HG03565 (cell line): ENCODE data around the gene GDPD5.
A peak's percentile ranks its signal among the peaks of the same experiment; 100 is the strongest.
"Not testable (repeated sequence)": the region's sequence is repeated elsewhere in the genome, so short reads cannot be mapped to it uniquely, and the experiment has no call there.

Source experiments
- ATAC-seq: cut with Tn5 transposase; IDR thresholded peaks from one replicate; pipeline ENCODE4 v1.9.1; 2021; ENCODE audit warnings: mild to moderate bottlenecking, moderate library complexity; ENCODE audit not compliant: unreplicated experiment

GDPD5 gene

DNA sequence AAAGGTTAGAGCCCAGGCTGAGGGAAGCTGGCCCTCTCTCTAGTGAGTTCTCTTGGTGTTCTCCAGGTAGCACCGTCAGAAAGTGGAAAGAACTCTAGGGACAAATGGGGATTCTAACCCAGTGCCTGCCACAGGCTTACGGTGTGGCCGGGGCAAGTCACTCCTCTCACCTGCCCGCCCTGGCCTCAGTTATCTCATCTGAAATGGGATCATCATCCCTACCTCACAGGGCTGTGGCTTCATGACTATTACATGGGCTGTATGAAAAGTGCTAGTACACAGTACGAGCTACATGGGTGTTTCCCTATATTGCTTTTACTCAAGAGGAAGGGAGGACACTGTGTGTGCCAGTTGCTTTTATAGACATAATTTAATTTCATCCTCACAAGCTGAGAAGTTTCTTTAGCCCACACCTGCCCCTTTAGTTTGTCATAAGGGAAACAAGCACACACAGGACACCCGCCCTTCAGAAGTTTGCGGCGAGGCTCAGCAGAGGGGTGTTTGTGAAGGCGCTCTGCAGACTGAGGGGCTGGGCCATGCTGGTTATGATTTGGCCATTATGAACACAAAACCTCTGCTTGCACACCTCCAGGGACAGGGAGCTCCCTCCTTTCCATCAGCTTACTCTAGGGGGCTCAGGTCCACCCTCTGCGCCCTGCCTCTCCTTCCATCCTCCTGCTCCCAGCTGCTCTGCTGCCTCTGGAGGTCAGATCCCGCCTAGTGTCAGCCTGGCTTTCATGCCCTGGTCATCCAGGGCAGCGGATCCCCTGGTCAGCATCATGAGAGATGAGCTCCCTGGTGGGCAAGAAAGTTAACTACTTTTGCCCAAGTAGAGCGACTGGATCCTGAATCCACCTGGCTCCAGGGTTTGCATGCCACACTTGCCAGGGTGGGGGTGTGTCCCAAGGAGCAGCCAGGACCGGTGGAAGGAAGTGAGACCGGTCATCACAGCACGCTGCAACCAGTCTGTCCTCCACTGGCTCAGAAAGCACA is 93.9 kb downstream of the GDPD5 start:
- no peak for ATAC-seq

DNA sequence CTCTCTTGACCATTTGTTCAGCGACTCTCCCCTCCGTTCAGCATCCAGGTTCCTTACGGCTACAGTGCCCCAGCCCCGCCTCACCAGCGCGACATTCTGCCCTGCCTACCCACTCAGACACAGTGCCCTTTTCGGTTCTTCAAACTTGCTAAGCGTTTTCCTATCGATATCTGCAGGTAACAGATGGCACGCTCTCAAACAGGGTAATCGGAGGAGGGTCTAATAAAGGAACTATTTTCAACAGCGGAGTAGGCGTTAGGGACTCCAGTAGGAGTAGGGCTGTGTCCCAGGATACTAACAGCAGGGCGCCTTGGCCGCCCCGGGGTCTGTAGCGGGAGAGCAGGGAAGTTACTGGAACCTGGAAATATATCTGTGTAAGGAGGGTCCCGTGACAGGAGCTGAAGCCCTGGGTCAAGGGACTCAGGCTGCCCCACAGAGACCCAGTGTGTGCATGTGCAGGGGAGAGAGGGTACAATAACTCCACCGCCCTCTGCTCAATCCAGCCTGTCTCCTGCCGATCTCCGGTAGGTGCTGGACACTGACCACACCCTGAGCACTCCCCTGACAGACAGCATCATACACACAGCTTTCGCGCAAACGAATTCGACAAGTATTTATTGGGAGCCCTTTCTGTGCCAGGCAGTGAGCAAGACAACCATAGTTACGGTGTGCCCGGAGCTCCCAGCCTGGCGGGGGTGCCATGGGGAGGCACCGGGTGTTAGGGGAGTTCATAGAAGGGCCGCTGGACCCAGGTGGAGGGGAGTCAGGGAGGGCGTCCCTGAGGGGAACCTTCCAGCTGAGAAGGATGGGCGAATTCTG is 94.8 kb downstream of the GDPD5 start:
- ATAC-seq = no peak

DNA sequence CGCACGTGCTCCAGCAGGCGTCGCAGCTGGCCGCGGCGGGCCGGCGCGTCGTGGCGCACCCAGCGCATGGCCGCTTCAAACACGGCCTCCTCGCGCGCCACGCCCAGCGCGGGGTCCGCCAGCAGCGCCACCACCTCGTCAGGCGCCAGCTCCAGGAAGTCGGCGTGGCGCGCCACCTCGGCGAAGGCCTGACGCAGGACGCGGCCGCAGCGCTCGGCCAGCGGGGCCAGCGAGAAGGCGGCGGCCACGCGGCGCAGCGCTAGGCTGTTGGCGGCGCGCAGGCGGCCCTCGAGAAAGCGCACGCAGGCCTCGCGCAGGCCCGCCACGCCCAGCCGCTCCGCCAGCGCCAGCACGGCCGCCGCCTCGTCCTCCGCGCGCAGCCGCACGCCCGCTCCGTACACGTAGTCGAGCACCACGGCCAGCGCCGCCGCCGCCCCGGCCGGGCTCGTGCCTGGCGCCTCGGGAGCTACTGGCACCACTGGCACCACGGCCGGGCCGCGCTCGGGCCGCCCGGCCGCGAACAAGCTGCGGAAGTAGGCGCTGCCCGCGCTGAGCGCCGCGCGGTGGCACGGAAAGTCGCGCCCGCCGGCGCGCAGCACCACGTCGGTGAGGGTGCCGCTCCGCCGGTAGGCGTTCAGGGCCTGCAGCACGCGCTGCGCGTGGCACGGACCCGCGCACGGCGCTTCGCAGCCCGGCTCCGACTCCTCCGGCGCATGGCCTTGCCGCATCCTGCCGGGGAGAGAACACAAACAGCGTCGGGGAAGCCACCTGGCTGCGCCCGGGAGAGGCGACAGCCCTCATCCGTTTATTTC is 95.6 kb downstream of the GDPD5 start:
- ATAC-seq = peak; percentile 42

DNA sequence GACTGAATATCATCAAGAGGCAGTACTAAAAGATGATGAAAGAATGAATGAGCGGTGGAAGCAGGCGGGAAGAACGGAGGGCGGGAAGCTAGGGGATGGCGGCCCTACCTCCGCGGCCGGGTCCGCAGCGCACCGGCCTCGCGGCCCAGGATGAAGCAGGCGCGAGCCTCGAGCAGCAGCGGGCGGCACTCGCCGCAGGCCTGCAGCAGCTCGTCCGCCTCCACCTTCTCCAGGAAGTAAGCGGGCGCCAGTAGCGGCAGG is 96.2 kb downstream of the GDPD5 start:
- ATAC-seq = no peak

DNA sequence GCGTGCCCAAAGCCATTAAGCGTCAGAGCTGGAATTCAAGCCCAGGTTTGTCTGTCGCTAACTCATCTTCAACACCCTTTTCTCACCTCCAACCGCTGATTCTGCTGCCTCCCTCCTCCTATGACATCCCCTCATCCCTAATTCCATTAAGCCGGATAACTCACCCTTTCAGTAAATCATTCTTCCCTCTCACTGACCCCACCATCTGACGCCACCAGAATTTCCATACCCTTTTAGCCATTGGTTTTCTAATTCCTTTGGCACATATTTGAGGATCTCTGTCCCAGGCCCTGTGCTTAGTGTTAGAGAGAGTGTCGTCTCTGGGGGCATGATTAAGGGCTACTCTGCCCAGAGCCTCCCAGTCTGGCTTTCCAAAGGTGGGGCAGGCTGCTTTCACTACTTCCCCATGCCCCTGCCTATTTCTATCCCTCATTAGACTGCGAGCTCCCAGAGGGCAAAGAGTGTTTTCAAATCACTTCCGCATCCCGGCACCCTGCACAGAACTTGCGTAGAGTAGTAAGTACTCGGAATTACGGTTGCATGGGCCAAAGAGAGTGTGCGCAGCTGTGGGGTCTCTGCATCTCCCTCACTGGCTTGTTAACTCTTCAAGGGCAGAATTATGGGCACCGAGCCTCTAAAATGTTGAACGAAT is 96.6 kb downstream of the GDPD5 start:
- ATAC-seq = no peak

DNA sequence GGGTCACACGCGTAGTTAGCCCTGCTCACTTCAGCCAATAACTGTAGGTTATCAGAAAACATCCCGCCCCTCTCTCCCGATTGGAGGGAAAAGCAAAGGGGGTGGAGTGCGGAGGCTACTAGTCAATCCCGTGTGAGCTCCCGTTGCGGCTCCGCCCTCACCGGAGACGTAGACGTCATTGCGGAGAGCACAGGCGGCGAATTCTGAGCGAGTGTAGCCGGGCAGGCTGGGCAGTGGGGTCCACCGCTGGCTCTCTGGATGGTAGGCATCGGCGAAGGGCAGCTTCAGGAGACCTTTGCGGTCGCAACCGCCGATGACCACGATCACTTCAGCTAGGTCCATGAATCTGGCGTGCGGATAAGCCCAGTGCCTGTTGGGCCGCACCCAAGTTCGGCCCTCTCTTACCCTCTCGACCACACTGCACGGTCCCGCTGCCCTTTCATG is 97.4 kb downstream of the GDPD5 start:
- no peak for ATAC-seq

DNA sequence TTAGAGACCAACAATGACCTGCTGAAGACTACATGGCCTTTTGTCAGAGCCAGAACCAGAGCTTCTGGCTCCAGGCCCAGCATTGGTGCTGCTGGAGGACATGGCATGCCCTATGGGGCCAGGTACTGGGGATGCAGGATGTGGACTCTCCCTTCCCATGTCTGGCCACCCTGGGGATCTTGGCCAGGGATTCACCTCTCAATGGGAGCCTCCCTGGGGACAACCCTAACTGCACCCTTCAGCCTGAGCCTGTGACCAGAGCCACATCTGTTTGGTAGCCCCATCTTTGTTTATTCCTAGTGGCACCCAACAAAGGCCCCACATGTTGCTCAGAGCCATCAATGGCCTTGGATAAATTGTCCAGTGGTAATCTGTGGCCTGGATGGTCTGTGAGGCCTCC is 98.6 kb downstream of the GDPD5 start:
- ATAC-seq = no peak

DNA sequence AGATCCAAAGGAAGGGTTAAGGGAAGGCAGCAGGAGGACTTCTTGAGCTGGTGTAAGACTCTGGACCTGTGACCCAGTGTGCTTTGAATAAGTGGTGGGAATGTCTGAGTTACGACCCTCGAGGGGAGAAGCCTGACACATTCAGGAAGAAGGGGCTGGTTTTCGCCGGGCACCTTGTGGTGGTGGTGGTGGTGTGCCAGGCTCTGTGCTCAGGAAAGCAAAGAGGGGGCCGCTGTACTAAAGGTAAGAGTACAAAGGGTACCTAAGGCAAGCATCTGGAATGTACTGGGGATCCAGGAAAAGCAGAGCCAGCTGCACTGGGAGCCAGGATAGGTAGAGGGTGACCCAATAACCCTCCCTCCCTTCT is 99.0 kb downstream of the GDPD5 start:
- no peak for ATAC-seq

DNA sequence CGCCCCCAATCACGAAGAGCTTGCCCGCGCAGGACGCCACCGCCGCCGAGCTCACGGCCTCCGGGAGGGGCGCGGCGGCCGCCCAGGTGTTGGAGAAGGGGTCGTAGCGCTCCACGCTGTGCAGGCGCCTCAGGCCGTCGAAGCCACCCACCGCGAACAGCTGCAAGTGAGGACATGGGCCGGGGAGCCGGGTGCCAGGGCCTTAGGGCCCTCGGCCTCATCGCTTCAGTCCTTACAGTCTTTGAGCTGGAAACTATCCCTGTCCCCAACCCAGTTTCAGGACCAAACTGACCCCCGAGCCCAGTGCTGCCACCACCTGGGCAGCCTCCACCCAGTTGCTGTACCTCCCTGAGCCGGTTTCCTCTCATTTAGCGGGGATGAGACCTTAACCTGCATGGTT is 100.3 kb downstream of the GDPD5 start:
- no peak for ATAC-seq

DNA sequence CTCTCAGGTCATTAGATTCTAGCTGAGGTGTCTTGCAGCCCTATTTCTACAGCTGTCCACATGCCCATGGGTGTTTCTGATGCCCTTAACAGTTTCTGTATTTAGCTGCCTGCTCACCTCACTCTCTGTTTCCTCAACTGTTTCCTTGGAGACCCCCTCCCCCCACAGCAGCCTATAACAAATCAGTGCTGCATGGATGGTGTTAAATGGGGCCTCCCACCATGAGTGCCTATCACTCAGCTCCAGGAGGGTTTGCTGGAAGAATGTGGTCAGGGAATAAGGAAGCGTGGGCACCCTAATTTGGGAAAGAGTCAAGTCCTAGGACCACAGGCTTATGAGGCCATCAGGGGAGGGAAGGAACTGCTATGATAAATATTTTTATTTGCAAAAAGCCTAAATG is 101.3 kb downstream of the GDPD5 start:
- ATAC-seq = no peak

DNA sequence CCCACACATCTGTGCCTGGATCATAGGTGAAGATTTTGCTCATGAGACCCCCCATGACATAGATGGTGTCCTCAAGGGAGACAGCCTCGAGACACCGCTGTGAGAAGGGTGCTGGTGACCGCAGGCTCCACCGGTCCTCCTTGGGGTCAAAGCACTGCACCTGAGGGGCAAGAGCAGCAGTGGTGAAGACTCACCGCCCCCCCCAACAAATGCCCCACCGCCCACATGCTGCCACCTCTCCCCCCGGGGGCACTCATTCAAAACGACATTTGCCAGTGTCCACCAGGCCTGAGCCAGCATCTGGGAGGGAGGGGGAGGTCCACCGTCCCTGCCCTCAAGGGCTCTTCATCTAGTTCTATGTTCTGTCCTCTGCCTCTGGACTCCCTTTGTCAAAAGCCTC is 102.0 kb downstream of the GDPD5 start:
- no peak for ATAC-seq

DNA sequence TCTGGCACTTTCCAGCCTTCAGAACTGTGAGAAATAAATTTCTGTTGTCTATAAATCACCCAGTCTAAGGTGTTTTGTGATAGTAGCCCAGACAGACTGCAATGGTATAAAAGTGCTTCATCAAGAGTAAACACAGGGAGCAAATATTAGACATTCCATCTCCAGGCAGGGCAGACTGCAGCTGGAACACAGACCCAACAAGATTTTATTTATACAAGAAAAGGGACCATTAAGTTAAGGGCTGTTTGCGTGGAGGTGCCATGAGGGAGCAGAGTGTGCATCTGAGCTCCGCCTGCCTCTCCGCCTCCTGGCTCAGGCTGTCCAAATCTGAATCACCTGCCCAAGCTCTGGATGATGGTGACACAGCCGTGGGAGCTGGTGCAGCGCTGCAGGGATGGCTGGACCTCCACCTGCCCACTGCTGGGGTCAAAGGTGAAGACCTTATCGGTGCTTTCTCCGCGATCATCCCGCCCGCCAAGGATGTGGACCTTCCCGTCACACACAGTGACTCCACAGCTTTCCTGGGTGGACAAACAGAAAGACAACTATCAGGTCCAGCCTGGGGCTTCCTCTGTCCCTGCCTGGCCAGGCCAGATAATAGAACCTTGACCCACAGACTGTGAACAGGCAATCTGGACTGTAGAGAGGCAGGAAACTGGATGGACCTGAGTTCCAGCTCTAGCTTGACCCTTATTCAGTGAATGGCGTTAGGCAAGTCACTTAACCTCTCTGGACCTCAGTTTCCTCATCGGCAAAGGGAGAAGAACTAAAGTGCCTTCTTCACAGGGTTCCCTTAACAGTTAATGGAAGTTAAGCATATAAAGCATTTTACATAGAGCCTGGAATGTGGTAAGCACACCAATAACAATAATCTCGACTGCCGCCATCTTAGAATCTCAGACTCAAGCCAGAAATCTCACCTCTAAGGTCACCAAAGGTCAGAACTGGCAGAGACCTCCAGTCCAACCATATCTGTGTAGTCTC is 103.2 kb downstream of the GDPD5 start:
- no peak for ATAC-seq

DNA sequence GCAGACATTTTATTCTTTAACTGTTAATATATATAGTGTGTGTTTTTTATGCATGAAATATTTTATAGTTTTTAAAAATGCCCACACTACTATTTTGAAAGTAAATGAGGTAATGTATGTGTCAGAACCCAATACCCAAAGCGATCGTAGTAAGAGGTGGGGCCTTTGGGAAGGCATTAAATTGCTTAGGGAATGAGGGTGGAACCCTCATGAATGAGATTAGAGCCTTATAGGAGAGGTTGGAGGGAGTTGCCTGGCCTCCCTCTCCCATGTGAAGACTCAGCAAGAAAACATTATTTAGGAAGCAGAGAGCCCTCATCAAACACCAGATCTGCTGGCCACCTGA is 103.9 kb downstream of the GDPD5 start:
- no peak for ATAC-seq

DNA sequence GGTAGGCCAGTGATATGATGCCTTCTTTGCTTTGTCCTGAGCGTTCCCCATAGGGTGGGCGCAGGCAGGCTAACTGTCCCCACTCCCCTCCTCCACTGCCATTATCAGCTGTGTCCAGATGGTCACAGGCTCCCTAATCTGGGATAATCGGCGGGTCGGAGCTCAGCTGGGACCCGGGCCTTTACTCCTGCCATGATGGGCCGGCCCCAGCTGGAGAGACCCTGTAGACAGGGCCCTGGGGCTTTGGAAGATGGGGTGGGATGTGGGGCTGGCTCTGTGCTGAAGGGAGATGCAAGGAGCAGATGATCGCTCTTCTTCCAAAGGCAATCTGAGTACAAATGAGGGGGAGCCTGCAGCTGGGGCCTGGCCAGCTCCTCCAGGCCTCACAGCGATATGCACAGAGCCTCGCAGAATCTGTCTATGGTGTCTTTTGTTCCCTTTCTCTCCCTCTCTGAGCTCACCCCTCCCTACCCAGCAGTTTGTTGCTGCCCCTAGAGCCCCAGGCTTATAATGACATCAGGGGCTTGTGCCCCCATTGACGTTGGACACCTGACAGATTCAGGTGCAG is 104.6 kb downstream of the GDPD5 start:
- no peak for ATAC-seq

DNA sequence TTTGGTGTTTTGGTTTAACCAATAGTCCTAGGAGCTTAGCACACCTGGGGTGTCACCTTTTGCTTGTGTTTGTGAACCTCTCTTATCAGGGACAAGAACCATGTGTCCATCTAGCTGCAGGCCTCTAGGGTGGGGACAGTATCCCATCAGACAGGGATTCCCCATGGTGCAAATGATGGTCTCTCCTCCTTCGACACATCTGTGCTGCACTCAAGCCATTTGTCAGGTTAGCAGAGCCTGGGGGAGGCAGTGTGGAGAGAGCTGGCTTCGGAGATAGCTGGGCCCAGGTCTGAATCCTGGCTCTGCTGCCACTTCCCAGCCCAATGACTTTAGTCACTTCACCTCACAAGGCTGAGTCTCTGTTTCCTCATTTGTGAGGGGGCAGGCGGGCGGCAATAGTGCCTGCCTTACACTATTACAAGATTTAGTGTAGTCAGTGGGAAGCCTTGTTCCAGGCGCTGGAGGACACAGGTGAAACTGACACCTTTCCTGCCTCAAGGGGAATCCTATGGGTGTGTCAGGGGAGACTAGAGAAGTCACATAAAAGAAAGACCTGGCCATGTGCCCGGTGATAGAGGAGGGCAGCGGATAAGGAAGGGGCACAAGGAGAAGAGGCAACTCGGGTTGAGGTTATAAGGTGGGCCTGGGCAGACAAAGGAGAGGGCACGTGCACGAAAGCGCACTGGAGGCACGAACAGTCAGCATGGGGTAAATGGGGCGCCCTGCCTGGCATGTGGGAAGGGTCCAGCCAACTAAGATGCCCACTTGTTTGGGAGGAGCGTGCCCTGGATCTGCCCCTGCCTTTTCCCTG is 105.3 kb downstream of the GDPD5 start:
- ATAC-seq = no peak

DNA sequence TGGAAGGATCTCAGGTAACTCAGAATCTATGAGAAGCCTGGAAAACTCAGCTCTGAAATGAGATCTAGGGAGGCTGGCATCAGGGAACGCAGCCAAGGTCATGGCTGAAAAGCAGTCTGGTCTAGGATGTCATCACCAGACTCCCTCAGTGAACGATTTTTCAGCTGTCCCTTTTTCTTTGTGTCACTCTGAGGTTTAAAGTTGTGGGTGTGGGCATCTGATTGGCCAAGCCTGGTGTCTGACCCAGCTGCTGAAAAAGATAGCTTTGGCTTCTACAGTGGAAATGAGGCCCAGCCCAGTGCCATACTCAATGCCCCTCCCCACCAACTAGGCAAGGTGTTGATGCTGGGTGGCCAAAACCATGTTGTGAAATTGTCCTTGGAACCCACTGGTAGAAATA is 111.9 kb downstream of the GDPD5 start:
- no peak for ATAC-seq

DNA sequence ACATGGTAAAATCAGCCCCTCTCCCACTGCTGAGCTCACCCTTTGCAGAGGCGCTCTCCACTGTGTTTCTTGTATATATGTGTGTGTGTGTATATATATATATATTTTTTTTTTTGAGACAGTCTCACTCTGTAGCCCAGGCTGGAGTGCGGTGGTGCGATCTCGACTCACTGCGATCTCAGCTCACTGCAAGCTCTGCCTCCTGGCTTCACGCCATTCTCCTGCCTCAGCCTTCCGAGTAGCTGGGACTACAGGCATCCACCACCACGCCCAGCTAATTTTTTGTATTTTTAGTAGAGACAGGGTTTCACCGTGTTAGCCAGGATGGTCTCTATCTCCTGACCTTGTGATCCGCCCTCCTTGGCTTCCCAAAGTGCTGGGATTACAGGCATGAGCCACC is 112.6 kb downstream of the GDPD5 start:
- not testable (repeated sequence) for ATAC-seq

DNA sequence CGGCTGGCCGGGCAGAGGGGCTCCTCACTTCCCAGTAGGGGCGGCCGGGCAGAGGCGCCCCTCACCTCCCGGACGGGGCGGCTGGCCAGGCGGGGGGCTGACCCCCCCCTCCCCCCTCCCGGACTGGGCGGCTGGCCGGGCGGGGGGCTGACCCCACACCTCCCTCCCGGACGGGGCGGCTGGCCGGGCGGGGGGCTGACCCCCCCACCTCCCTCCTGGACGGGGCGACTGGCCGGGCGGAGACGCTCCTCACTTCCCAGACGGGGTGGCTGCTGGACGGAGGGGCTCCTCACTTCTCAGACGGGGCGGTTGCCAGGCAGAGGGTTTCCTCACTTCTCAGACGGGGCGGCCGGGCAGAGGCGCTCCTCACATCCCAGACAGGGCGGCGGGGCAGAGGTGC is 115.8 kb downstream of the GDPD5 start:
- ATAC-seq = not testable (repeated sequence)

DNA sequence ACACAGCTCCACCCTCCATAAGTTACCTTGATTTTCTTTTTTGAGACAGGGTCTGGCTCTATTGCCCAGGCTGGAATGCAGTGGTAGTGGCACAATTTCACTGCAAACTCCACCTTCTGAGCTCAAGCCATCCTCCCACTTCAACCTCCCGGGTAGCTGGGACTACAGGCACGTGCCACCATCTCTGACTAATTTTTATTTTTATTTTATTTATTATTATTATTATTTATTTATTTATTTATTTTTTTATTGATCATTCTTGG is 116.9 kb downstream of the GDPD5 start:
- ATAC-seq = no peak
